Suppressor macrophage treated with lipopolysaccharide for 1 hour (primary cell): Measurements from ENCODE around the gene MCHR1.

Source experiments
- DNase-seq, 3 donors: peaks; one replicate each; pipeline ENCODE4 v3.0.0-alpha.2; 2020 to 2022

Gene MCHR1

DNA sequence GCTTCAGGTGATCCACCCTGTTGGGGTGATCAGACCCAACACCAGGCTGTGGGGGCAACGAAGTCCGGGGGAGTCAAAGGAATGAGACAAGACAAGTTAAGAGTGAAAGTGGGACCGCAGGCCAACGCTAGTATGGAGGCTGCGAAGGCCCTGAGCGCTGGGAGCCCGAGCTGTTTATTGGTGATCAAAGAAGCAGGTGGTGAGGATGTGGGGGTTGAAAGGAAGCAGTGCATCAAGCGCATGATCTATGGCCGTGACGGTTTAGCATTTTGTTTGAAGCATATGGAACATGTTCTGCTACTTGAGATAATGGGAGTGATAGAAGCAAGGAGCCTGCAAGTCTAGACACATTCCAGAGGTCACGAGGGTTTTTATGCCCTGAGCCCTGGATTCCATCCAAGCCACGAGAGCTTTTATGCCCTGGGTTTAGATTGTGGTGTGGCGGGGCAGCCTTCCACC lies 49.5 kb downstream of the MCHR1 start:
- no peak for DNase-seq

DNA sequence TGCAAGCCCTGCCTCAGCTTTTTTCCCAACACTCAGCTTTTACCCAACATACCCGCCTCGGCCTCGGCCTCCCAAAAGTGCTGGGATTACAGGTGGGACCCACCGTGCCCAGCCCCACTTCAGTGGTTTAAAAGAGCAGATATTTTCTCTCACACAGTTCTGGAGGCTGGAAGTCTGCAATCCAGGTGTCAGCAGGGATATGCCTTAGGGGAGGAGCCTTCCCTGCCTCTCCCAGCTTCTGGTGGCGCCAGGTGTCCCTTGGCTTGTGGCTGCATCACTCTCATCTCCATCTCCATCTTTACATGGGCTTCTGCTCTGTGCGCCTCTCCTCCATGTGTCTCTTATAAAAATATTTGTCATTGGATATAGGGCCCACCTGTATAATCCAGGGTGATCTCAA lies 50.0 kb downstream of the MCHR1 start:
- DNase-seq = no peak
